Activated B cell treated with CpG ODN at 0.5 μM for 24 hours (primary cell): Measurements from ENCODE around the gene MMUT. TPM values are rescaled to one million over a fixed set of nuclear protein-coding genes. Genes with fewer than 3 reads are reported as not detected.

Experiments used
- ATAC-seq: fragments of 200-7000 bp; cut with Tn5 transposase; one replicate; pipeline ENCODE4 v1.10.0; 2021; ENCODE audit warnings: low read depth, mild to moderate bottlenecking, moderate library complexity
- CTCF ChIA-PET: fragments of 350-600 bp; sonication (Branson Sonifier 250); formaldehyde crosslinking; loops from one replicate; lab custom pipeline; 2021; ENCODE audit warnings: antibody characterized with exemption; lab: Charles Lee
- POLR2A ChIA-PET: fragments of 350-600 bp; sonication (Branson Sonifier 250); formaldehyde crosslinking; loops from one replicate; lab custom pipeline; 2021; ENCODE audit warnings: antibody characterized with exemption; lab: Charles Lee
- DNase-seq: peaks from one replicate; pipeline ENCODE4 v3.0.0; 2022
- H3K27ac Mint-ChIP-seq: one replicate; pipeline ENCODE4 v1.8.0; 2020; ENCODE audit warnings: mixed read lengths
- H3K27me3 Mint-ChIP-seq: one replicate; pipeline ENCODE4 v1.8.0; 2021; ENCODE audit warnings: mixed read lengths
- H3K36me3 Mint-ChIP-seq: one replicate; pipeline ENCODE4 v1.8.0; 2021; ENCODE audit warnings: low read depth, mixed read lengths
- H3K4me1 Mint-ChIP-seq: one replicate; pipeline ENCODE4 v1.8.0; 2021; ENCODE audit warnings: mixed read lengths
- H3K4me3 Mint-ChIP-seq: one replicate; pipeline ENCODE4 v1.8.0; 2020; ENCODE audit warnings: mild to moderate bottlenecking, mixed read lengths
- H3K9me3 Mint-ChIP-seq: one replicate; pipeline ENCODE4 v1.8.0; 2020; ENCODE audit warnings: mixed read lengths
- CTCF ChIP-seq: fragments of 200-600 bp; IDR thresholded peaks from one replicate; pipeline ENCODE4 v1.8.0; 2022; ENCODE audit warnings: antibody characterized with exemption, mild to moderate bottlenecking
- intact Hi-C: fragments of 100-400 bp; cut with micrococcal nuclease; formaldehyde crosslinking; loops from one replicate; pipeline ENCODE4 v1.15.1; 2024
- total RNA-seq: library from RNA; stranded (reverse); gene quantifications from 2 replicates; pipeline ENCODE4 v1.2.3, GENCODE V29; 2022

Gene MMUT
- total RNA-seq, 1 donor from 2014 or later, result 11.0 TPM

GRCh38 chr6:49423817-49424216 is 39.2 kb downstream of the MMUT start:
- POLR2A ChIA-PET, result no interaction called here
- intact Hi-C loops, result no loop called here
- no peak for ATAC-seq
- no peaks in the 10 kb centered on the region for H3K27me3 Mint-ChIP-seq
- H3K36me3 Mint-ChIP-seq, result no peaks in the 10 kb centered on the region
- CTCF ChIA-PET, result no interaction called here
- no peaks in the 10 kb centered on the region for H3K9me3 Mint-ChIP-seq
- TF ChIP-seq CTCF, result no peak
- H3K4me3 Mint-ChIP-seq, result no peak overlapping the region
- DNase-seq, result no peak
- H3K27ac Mint-ChIP-seq, result no peak overlapping the region
- no peaks in the 10 kb centered on the region for H3K4me1 Mint-ChIP-seq

- no peaks in the 10 kb centered on the region for H3K9me3 Mint-ChIP-seq
- H3K36me3 Mint-ChIP-seq, result no peaks in the 10 kb centered on the region
- ATAC-seq (no peak), DNase-seq (no peak)
- no peak for TF ChIP-seq CTCF
- peaks cover 2% of the 10 kb centered on the region for H3K27me3 Mint-ChIP-seq
- intact Hi-C loops, result no loop called here
- no peak overlapping the region for H3K27ac Mint-ChIP-seq
- ChIA-PET POLR2A (no interaction called here), CTCF (no interaction called here)
- no peak overlapping the region for H3K4me3 Mint-ChIP-seq
- no peaks in the 10 kb centered on the region for H3K4me1 Mint-ChIP-seq
Observed at GRCh38 chr6:49416195-49416594, 46.9 kb downstream of the MMUT start.

- Mint-ChIP-seq H3K27me3 (peaks cover 2% of the 10 kb centered on the region), H3K36me3 (no peaks in the 10 kb centered on the region)
Observed at GRCh38 chr6:49415358-49415757, 47.7 kb downstream of the MMUT start.

GRCh38 chr6:49410564-49410963 is 52.5 kb downstream of the MMUT start:
- TF ChIP-seq CTCF, result no peak
- H3K9me3 Mint-ChIP-seq, result no peaks in the 10 kb centered on the region
- H3K36me3 Mint-ChIP-seq, result no peaks in the 10 kb centered on the region
- intact Hi-C loops, result loop anchor here (1.0 kb wide), 2 partner anchors 1622 to 1779 kb away; no protein-coding TSS in a partner anchor
- no peak for DNase-seq
- no peak overlapping the region for H3K4me3 Mint-ChIP-seq
- no peak for ATAC-seq
- no peaks in the 10 kb centered on the region for H3K4me1 Mint-ChIP-seq
- H3K27me3 Mint-ChIP-seq, result peaks cover 6% of the 10 kb centered on the region
- ChIA-PET CTCF (interaction anchor here (0.6 to 1.6 kb wide), 8 partner anchors 11 to 1995 kb away, joined by 3 to 9 read pairs (median 4); no protein-coding TSS in a partner anchor), POLR2A (no interaction called here)
- H3K27ac Mint-ChIP-seq, result no peak overlapping the region

More at GRCh38 chr6:49415358-49415757, 47.7 kb downstream of the MMUT start:
- intact Hi-C loops, result no loop called here
- no peak for TF ChIP-seq CTCF
- ChIA-PET CTCF (no interaction called here), POLR2A (no interaction called here)
- DNase-seq (no peak), ATAC-seq (no peak)
- Mint-ChIP-seq H3K27ac (no peak overlapping the region), H3K4me3 (no peak overlapping the region), H3K9me3 (no peaks in the 10 kb centered on the region), H3K4me1 (no peaks in the 10 kb centered on the region)

- H3K27ac Mint-ChIP-seq, result no peak overlapping the region
- intact Hi-C loops, result loop anchor here (1.0 kb wide), 2 partner anchors 1622 to 1779 kb away; no protein-coding TSS in a partner anchor
- no peaks in the 10 kb centered on the region for H3K36me3 Mint-ChIP-seq
- no peaks in the 10 kb centered on the region for H3K9me3 Mint-ChIP-seq
- no peaks in the 10 kb centered on the region for H3K4me1 Mint-ChIP-seq
- ChIA-PET CTCF (interaction anchor here (0.8 to 1.6 kb wide), 6 partner anchors 12 to 1995 kb away, joined by 3 to 9 read pairs (median 4); no protein-coding TSS in a partner anchor), POLR2A (no interaction called here)
- peak; percentile 19 for DNase-seq
- peaks cover 6% of the 10 kb centered on the region for H3K27me3 Mint-ChIP-seq
- no peak overlapping the region for H3K4me3 Mint-ChIP-seq
- peak; percentile 72 for TF ChIP-seq CTCF
- peak; percentile 54 for ATAC-seq
Observed at GRCh38 chr6:49409951-49410542, 53.0 kb downstream of the MMUT start.
